NCI-H2227 (cell line): ENCODE results near the gene HLCS.

Experiments used
- DNase-seq: peaks from one replicate; lab custom pipeline; 2025; ENCODE audit not compliant: unreplicated experiment; lab: John Stamatoyannopoulos, UW

HLCS gene

DNA sequence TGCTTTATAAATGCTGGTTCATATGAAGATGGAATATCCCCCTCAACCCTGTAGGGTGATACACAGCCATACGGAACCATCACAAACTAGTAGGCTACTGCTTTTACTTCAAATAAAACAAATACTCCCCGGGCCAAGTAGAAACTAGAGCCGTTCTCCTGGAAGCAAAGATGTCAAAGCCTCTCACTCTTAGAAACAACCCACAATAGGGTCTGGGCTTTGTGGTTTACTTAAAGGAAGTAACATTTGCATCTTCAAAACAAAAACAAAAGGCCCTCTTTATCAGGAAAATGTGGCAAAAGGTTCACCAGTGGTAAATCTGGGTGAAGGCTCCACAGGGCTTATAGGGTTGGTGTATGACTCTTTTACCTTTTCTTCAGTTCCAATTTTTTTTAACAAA is 49.8 kb downstream of the HLCS start:
- no peak for DNase-seq

DNA sequence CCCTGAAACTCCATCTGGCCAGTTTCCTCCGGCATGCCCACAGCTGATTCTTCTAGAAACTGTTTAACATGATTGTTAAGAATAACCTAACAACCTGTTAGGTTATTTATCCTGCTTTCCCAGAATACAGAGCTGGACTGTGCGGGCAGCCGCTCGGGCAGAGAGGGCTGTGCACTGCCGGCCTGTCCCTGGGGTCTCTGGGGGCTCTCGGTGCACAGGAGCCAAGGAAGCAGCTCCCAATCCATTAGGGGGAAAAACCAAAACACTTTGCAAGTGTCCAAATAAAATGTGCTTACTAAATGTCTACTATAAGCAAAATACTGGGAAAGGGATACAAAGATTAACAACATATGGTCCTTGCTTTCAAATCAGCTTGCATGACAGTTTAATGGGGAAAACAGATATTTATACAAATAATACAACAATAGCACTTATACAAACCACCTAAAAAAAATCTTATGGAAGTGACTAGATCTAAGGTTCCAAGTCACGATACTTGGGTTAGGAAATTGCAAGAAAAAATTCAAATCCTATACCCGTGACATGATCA is 50.7 kb downstream of the HLCS start:
- DNase-seq: no peak

DNA sequence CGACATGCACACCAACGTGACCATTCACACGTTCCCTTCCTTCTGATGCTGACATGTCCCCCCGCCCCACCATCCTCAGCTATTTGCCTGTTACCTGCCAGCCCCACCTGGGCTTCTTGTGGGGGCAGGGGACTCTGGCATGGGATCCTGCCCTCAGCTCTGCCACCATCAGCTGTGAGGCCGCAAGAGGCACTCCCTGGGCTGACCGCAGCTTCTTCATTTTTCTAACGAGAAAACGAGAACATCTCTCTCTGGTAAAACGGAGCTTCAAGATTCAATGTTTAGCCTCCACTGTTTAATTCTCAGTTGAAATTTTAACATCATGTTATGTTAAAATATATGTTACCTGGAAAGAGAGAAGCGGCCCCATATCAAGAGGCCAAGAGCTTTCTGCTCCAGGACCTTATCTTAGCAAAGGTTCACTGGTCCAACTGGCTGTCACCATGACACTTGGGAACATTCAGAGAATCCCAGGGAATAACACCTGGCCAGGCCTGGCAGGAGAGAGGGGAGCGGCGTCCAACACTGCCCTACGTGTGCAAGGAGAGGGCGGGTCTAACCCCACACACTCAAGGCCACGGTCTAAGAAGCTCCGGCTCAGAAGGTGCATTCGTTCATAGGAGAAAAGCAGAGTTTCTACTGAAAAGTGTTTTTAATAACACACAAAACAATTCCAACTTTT is 51.3 kb downstream of the HLCS start:
- no peak for DNase-seq

DNA sequence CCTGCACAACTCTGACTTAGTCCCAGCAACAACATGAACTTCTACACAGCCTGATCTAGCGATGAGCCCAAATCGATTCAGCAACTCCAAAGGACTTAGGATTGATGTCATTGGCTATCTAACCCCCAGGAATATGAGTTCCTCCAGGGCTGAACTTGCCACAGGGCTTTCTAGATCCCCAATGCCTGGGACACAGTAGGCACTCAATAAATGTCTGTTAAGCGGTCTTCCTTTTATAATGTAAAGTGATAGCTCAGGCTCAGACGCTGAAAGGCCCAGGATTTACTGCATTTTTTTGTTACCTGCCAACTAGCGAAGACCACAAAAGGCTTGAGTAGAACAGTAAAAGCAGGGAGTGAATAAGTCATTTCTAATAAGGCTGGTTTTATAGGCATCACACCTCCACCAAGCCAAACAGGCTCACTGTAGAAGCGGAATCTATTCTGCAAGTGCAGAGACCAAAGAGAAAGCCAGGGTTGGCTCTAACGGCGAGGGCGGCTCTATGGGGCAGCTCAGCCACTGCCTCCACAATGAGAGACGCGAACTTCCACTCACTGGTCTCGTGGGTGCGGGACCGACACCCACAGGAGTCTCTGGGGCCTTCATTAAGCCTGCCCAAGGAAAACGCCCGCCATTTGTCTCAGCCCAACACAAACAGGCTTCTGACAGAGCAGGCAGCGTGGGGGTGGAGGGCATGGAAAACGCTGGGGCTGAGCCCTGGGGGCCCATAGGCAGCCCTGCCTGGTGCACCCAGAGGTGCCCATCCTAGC is 52.0 kb downstream of the HLCS start:
- no peak for DNase-seq

GRCh38 chr21:36913247-36914169 is 53.0 kb downstream of the HLCS start:
- no peak for DNase-seq

DNA sequence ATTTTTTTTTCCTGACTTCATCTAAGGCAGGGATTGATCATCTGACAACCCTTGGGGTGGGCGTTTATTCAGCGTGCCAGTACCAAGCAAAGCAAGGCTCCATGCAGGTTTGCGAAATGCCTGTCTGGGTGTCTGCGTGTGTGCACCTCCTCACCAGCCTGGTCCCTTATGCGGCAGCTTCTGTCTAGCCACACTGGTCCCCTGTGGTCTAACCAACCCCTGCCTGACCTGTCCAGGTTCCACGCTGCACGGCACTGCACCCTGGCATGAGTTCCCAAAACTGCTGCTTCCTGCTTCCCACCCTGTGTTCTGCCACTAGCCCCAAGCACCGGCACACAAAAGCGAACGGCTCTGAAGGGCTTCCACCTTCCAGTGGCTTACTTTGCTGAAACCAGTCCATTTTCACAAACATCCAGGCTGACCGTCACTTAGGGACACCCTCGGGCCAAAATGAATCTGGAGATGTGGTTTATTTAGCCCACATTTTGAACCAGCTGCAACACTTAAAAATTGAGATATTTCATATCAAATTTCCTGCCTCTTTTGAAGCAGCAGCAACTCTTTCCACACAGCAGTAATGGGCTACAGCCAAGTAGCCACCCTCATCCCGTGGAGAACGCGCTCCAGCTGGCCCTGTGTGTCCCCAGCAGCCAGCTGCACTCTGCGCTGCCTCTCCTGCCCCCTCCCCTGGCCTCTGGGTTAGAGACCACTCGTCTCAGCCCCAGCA is 55.7 kb downstream of the HLCS start:
- no peak for DNase-seq

DNA sequence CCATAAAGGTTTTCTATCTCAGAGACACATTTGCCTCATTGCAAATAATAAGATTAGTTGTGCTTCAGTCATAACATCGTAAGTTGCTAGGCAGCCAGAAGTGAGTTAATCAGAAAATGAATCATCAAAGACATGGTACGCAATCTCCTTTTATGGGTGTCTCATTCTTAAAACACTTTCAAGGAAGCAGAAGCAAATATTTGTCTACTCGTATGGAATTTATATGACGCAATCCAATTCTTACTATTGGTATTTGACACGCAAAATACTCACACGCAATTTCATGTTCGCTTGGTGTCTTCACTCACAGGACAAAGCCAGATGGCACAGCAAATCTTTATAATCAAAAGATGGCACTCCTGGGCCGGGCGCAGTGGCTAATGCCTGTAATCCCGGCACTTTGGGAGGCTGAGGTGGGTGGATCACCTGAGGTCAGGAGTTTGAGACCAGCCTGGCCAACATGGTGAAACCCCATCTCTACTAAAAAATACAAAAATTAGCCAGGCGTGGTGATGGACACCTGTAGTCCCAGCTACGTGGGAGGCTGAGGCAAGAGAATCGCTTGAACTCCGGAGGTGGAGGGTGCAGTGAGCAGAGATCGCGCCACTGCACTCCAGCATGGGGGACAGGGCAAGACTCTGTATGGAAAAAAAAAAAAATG is 56.4 kb downstream of the HLCS start:
- no peak for DNase-seq

- no peak for DNase-seq
These were observed 57.0 kb downstream of the HLCS start for GRCh38 chr21:36909423-36909822.

GRCh38 chr21:36908260-36908908 is 58.1 kb downstream of the HLCS start:
- DNase-seq: no peak

GRCh38 chr21:36904093-36904666 is 62.3 kb downstream of the HLCS start:
- DNase-seq: no peak

GRCh38 chr21:36902793-36903192 is 63.7 kb downstream of the HLCS start:
- no peak for DNase-seq

- no peak for DNase-seq
These were observed 64.1 kb downstream of the HLCS start for GRCh38 chr21:36902331-36902730.

- DNase-seq: no peak
These were observed 64.9 kb downstream of the HLCS start for GRCh38 chr21:36901575-36901974.

- DNase-seq: peak; percentile 42
These were observed 72.9 kb downstream of the HLCS start for GRCh38 chr21:36893581-36893980.

GRCh38 chr21:36892201-36892600 is 74.3 kb downstream of the HLCS start:
- no peak for DNase-seq

GRCh38 chr21:36891692-36892091 is 74.8 kb downstream of the HLCS start:
- DNase-seq: no peak

GRCh38 chr21:36891121-36891520 is 75.3 kb downstream of the HLCS start:
- no peak for DNase-seq

DNA sequence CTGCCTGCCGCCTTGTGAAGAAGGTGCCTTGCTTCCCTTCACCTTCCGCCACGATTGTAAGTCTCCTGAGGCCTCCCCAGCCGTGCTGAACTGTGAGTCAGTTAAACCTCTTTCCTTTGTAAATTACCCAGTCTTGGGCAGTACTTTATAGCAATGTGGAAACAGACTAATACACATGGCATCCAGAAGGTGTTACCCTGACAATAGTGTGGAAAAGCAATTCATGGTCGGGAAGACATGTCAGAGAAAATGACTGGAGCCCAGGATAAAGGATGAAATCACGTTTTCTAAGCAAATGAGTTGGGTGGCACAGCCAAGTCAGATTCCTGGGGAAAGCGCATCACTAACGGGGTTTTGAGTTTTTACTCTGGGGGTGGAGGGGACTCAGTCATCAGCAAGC is 76.4 kb downstream of the HLCS start:
- no peak for DNase-seq

DNA sequence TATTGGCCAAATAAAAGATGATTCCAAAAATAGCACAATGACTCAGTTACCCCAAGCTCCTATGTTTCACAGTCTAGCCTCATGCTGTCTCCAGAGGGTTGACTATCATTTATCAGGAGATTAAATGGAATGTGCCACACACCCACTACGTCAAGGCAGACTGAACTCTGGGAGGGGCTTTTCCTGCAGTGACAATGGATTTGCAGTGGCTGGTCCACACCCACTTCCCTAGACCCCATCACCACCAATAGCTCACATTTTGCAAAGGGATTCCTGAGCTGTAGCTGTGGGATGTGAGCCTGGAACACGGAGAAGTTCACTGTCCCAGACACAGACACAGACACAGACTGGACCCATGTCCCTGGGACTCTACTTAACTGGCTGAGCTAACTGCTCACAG is 77.1 kb downstream of the HLCS start:
- no peak for DNase-seq
